HG03558 (cell line): ENCODE data around the gene TMEM87B.

Source experiments
- ATAC-seq: cut with Tn5 transposase; IDR thresholded peaks from one replicate; pipeline ENCODE4 v1.9.1; 2021; ENCODE audit warnings: moderate number of reproducible peaks; ENCODE audit not compliant: unreplicated experiment; ENCODE audit errors: extremely low read depth

Gene TMEM87B

DNA sequence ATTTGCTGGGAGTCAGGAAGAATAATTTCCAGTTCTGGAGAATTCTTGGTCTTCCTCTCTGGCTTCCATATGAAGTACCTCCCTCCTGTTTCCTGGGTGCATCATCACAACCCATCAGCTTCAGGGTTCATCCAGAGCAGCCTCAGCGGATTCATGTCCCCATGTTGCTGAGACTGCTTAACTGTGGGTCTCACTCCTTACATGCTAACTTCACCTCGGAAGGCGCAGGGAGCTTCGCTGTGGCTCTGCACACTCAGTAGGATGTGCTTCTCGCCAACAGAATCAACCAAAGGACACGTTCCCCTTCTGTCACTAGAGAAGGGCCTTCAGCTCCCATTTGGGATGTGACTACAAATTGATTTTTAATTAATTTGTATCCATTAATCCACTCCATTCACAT, 107.3 kb downstream of the TMEM87B start:
- ATAC-seq = no peak

DNA sequence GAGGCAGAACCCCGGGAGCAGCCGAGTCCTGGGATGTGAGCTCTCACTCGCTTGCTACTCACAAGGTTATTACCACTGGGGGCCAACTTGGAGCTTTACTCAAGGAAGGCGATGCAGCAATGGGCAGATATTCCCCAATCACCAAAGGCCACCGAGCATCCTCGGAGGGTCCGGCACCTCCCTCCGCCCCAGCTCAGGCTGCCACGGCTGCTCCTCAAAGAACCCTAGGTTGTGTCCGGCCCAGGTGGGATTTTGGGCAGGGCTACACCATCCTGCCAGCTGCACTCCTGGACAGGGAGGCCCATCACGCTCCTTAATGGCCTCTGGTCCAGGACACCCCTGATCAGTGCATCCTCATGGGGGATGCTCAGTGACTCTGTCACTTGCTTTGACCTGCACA, 107.9 kb downstream of the TMEM87B start:
- ATAC-seq = no peak

- no peak for ATAC-seq
Measured at GRCh38 chr2:112163541-112163981, 108.5 kb downstream of the TMEM87B start.

DNA sequence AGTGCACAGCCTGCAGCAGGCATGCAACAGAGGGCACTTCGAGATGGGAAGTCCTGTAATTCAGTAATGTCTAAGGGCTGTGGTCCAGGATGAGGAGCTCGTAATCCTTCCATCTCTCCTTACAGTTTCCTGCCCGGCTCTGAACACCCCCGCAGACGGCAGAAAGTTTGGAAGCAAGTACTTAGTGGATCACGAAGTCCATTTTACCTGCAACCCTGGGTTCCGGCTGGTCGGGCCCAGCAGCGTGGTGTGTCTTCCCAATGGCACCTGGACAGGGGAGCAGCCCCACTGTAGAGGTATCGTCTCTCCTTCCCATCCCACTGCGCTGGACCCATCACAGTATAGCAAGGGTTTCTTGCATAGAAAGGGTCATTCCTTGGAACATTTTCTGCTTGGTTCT, 109.8 kb downstream of the TMEM87B start:
- no peak for ATAC-seq

GRCh38 chr2:112165296-112165695, 110.2 kb downstream of the TMEM87B start:
- no peak for ATAC-seq

GRCh38 chr2:112166806-112167499, 111.9 kb downstream of the TMEM87B start:
- ATAC-seq = no peak

DNA sequence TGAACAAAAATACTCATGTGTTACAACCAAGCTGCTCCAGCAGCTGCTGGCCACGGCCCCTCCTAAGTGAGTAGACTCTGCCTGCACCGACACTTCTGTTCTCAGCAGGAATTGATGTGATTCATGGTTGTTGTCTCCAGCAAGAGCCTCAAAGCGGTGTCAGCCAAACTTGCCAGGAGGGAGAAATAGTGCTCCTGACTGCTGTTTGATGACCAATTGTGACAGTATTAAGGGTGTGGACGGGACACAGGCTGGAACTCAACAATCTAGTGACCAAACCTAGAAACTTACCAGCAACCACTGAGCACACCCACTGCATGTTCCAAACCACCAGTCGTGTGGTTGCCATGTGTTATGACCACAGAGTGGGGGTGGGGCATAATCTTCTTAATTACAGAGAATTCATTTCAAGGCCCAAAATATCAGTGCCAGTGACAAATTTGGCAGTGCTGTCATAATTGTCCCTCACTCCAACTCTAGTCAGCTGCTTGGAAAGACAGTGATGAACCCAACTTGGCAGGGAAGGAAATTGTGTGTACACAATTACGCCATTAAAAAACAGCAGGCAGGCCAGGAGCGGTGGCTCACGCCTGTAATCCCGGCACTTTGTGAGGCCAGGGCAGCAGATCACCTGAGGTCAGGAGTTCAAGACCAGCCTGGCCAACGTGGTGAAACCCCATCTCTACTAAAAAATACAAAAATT, 113.5 kb downstream of the TMEM87B start:
- ATAC-seq = no peak
